ENCODE results near the gene ANKRD10.
A peak's percentile ranks its signal among the peaks of the same experiment; 100 is the strongest.

DNA sequence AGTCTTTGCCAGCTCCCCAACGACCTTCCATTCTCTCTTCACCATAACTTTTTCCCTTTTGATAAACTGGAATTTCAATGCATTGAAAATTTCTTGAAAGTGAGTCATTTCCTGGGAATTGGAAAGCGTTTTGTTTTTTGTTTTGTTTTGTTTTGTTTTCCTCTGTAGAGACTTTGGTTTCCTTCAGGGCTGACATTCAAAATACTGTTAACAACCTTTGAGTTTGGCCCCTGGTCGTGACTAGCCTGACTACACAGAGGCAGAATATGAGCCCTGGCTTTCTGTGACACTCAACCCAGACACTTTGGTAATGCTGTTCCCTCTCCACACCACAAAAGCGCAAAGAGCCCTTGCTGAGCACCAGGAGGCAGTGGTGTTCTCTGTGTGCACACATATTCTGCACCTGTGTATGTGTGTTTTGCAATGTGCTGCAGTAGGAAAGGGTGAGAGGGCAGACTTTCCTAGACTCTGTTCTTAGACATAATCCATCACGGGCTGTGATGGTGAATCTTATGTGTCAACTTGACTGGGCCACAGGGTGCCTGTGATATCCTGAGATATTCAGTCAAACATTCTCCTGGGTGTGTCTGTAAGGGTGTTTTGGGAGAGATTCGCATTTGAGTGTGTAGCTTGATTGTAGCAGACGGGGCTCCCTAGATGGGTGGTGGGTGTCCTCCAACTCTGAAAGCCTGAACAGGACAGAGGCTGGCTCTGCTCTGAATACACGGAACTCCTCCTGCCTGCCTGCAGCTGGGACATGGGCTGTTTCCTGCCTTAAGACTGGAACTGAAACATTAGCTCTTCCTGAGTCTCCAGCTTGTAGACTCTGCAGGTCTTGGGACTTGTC is 29.5 kb upstream of the ANKRD10 start:
- TF ChIP-seq, protein P1, sequence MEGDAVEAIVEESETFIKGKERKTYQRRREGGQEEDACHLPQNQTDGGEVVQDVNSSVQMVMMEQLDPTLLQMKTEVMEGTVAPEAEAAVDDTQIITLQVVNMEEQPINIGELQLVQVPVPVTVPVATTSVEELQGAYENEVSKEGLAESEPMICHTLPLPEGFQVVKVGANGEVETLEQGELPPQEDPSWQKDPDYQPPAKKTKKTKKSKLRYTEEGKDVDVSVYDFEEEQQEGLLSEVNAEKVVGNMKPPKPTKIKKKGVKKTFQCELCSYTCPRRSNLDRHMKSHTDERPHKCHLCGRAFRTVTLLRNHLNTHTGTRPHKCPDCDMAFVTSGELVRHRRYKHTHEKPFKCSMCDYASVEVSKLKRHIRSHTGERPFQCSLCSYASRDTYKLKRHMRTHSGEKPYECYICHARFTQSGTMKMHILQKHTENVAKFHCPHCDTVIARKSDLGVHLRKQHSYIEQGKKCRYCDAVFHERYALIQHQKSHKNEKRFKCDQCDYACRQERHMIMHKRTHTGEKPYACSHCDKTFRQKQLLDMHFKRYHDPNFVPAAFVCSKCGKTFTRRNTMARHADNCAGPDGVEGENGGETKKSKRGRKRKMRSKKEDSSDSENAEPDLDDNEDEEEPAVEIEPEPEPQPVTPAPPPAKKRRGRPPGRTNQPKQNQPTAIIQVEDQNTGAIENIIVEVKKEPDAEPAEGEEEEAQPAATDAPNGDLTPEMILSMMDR (IDR thresholded peaks at IDR 0.05): peak; percentile 12 to 64 (median 39)
- no peak for TF ChIP-seq POLR2A (IDR thresholded peaks at IDR 0.05)

Data from heart left ventricle (tissue), 13 donors.